ENCODE data around the gene EMC10. TPM values are rescaled to one million over a fixed set of nuclear protein-coding genes. Genes with fewer than 3 reads are reported as not detected.
"Not testable (repeated sequence)": the region's sequence is repeated elsewhere in the genome, so short reads cannot be mapped to it uniquely, and the experiment has no call there.

EMC10 gene
- polyA plus RNA-seq, 1 donor = 142 TPM

DNA sequence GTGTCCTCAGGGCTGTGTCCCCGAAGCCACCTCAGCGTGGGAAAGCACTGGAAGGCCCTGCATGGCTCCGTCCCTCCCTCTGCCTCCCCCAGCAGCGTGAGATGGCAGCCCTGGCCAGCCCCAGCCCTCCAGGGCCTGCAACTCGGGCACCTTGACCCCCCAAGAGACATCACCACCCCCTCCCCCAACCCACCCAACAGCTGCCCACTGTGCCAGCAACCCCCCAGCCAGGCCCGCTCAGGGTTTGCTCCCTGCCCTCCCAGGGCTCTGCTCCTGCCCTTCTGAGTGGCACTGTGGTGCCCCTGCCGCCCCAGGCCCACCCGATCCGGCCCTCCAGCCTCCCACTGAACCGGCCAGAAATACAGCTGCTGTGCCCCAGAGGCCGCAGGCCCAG is 38.9 kb downstream of the EMC10 start:
- Histone ChIP-seq H3K9me3 (ENCODE audit: control insufficient read depth, low read depth, low read length) (peaks cover 15% of the 10 kb centered on the region), H3K4me1 (ENCODE audit: control insufficient read depth, insufficient read depth, low read length) (peaks cover 12% of the 10 kb centered on the region), H3K4me3 (ENCODE audit: low read length) (no peak overlapping the region), H3K27ac (ENCODE audit: low read length) (no peak overlapping the region), H3K36me3 (ENCODE audit: control insufficient read depth, insufficient read depth, low read length) (no peaks in the 10 kb centered on the region), H3K27me3 (ENCODE audit: control insufficient read depth, insufficient read depth, low read length) (peaks cover 9% of the 10 kb centered on the region)
- DNase-seq = no peak
- WGBS (ENCODE audit: insufficient coverage, low lambda C conversion rate) = no CpG with 5 or more reads among the region's 11 CpGs

DNA sequence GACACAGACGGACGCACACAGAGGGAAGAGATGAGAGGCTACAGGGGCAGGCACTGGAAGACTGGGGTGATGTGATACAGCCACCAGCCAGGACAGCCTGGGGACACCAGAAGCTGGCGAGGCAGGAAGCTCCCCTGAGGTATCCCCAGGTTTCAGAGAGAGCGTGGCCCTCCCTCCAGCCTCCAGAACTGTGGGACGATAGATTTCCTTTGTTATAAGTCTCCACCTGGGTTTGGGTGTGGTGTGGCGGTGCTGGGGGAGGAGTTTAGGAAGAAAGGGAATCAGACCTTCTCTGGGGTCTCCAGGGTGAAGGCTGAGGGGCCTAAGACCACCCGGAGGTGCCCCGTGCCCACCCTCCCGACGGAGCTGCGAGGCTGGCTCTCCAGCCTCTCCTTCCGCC is 40.1 kb downstream of the EMC10 start:
- Histone ChIP-seq H3K4me1 (ENCODE audit: control insufficient read depth, insufficient read depth, low read length) (peaks cover 5% of the 10 kb centered on the region), H3K9me3 (ENCODE audit: control insufficient read depth, low read depth, low read length) (peaks cover 15% of the 10 kb centered on the region), H3K27me3 (ENCODE audit: control insufficient read depth, insufficient read depth, low read length) (peaks cover 9% of the 10 kb centered on the region), H3K36me3 (ENCODE audit: control insufficient read depth, insufficient read depth, low read length) (no peaks in the 10 kb centered on the region), H3K4me3 (ENCODE audit: low read length) (no peak overlapping the region), H3K27ac (ENCODE audit: low read length) (no peak overlapping the region)
- 68% methylated on average over 4 of the region's 12 CpGs for WGBS (ENCODE audit: insufficient coverage, low lambda C conversion rate)
- DNase-seq = no peak

- H3K36me3 ChIP-seq (ENCODE audit: control insufficient read depth, insufficient read depth, low read length) = no peaks in the 10 kb centered on the region
- DNase-seq = no peak
- WGBS (ENCODE audit: insufficient coverage, low lambda C conversion rate) = no CpG with 5 or more reads among the region's 53 CpGs
These were observed 40.8 kb downstream of the EMC10 start for GRCh38 chr19:50516964-50517703.

GRCh38 chr19:50517704-50518075 is 41.4 kb downstream of the EMC10 start:
- Histone ChIP-seq H3K4me3 (ENCODE audit: low read length) (no peak overlapping the region), H3K9me3 (ENCODE audit: control insufficient read depth, low read depth, low read length) (peaks cover 11% of the 10 kb centered on the region), H3K36me3 (ENCODE audit: control insufficient read depth, insufficient read depth, low read length) (no peaks in the 10 kb centered on the region), H3K4me1 (ENCODE audit: control insufficient read depth, insufficient read depth, low read length) (peaks cover 5% of the 10 kb centered on the region), H3K27ac (ENCODE audit: low read length) (no peak overlapping the region), H3K27me3 (ENCODE audit: control insufficient read depth, insufficient read depth, low read length) (peaks cover 9% of the 10 kb centered on the region)
- no CpG with 5 or more reads among the region's 37 CpGs for WGBS (ENCODE audit: insufficient coverage, low lambda C conversion rate)
- no peak for DNase-seq

More at GRCh38 chr19:50516964-50517703, 40.8 kb downstream of the EMC10 start:
- no peak overlapping the region for H3K4me3 ChIP-seq (ENCODE audit: low read length)
- H3K27me3 ChIP-seq (ENCODE audit: control insufficient read depth, insufficient read depth, low read length) = peaks cover 9% of the 10 kb centered on the region
- H3K4me1 ChIP-seq (ENCODE audit: control insufficient read depth, insufficient read depth, low read length) = peaks cover 5% of the 10 kb centered on the region
- H3K9me3 ChIP-seq (ENCODE audit: control insufficient read depth, low read depth, low read length) = peaks cover 13% of the 10 kb centered on the region
- H3K27ac ChIP-seq (ENCODE audit: low read length) = no peak overlapping the region

GRCh38 chr19:50518091-50519005 is 42.0 kb downstream of the EMC10 start:
- no peak for DNase-seq
- WGBS (ENCODE audit: insufficient coverage, low lambda C conversion rate) = no CpG with 5 or more reads among the region's 87 CpGs
- peaks cover 5% of the 10 kb centered on the region for H3K4me1 ChIP-seq (ENCODE audit: control insufficient read depth, insufficient read depth, low read length)
- H3K27ac ChIP-seq (ENCODE audit: low read length) = no peak overlapping the region
- H3K27me3 ChIP-seq (ENCODE audit: control insufficient read depth, insufficient read depth, low read length) = peaks cover 9% of the 10 kb centered on the region
- H3K36me3 ChIP-seq (ENCODE audit: control insufficient read depth, insufficient read depth, low read length) = no peaks in the 10 kb centered on the region
- H3K9me3 ChIP-seq (ENCODE audit: control insufficient read depth, low read depth, low read length) = peaks cover 11% of the 10 kb centered on the region
- H3K4me3 ChIP-seq (ENCODE audit: low read length) = no peak overlapping the region

- WGBS (ENCODE audit: insufficient coverage, low lambda C conversion rate) = no CpG with 5 or more reads among the region's 40 CpGs
- Histone ChIP-seq H3K4me1 (ENCODE audit: control insufficient read depth, insufficient read depth, low read length) (peaks cover under 1% of the 10 kb centered on the region), H3K27ac (ENCODE audit: low read length) (no peak overlapping the region), H3K9me3 (ENCODE audit: control insufficient read depth, low read depth, low read length) (peaks cover 11% of the 10 kb centered on the region), H3K36me3 (ENCODE audit: control insufficient read depth, insufficient read depth, low read length) (no peaks in the 10 kb centered on the region), H3K4me3 (ENCODE audit: low read length) (no peak overlapping the region), H3K27me3 (ENCODE audit: control insufficient read depth, insufficient read depth, low read length) (peaks cover 9% of the 10 kb centered on the region)
- DNase-seq = no peak
These were observed 42.8 kb downstream of the EMC10 start for GRCh38 chr19:50519006-50519575.

- no peak for DNase-seq
- WGBS (ENCODE audit: insufficient coverage, low lambda C conversion rate) = 93% methylated on average over 2 of the region's 17 CpGs
These were observed 44.6 kb downstream of the EMC10 start for GRCh38 chr19:50520822-50521465.

GRCh38 chr19:50522881-50523280 is 46.6 kb downstream of the EMC10 start:
- Histone ChIP-seq H3K36me3 (ENCODE audit: control insufficient read depth, insufficient read depth, low read length) (no peaks in the 10 kb centered on the region), H3K9me3 (ENCODE audit: control insufficient read depth, low read depth, low read length) (peaks cover 11% of the 10 kb centered on the region), H3K27me3 (ENCODE audit: control insufficient read depth, insufficient read depth, low read length) (no peaks in the 10 kb centered on the region), H3K4me3 (ENCODE audit: low read length) (no peak overlapping the region), H3K27ac (ENCODE audit: low read length) (no peak overlapping the region), H3K4me1 (ENCODE audit: control insufficient read depth, insufficient read depth, low read length) (no peaks in the 10 kb centered on the region)
- DNase-seq = no peak
- WGBS (ENCODE audit: insufficient coverage, low lambda C conversion rate) = 100% methylated on average over 2 of the region's 10 CpGs

More at GRCh38 chr19:50520822-50521465, 44.6 kb downstream of the EMC10 start:
- Histone ChIP-seq H3K9me3 (ENCODE audit: control insufficient read depth, low read depth, low read length) (peaks cover 11% of the 10 kb centered on the region), H3K4me1 (ENCODE audit: control insufficient read depth, insufficient read depth, low read length) (no peaks in the 10 kb centered on the region), H3K27ac (ENCODE audit: low read length) (no peak overlapping the region), H3K27me3 (ENCODE audit: control insufficient read depth, insufficient read depth, low read length) (peaks cover 6% of the 10 kb centered on the region), H3K4me3 (ENCODE audit: low read length) (no peak overlapping the region), H3K36me3 (ENCODE audit: control insufficient read depth, insufficient read depth, low read length) (no peaks in the 10 kb centered on the region)

DNA sequence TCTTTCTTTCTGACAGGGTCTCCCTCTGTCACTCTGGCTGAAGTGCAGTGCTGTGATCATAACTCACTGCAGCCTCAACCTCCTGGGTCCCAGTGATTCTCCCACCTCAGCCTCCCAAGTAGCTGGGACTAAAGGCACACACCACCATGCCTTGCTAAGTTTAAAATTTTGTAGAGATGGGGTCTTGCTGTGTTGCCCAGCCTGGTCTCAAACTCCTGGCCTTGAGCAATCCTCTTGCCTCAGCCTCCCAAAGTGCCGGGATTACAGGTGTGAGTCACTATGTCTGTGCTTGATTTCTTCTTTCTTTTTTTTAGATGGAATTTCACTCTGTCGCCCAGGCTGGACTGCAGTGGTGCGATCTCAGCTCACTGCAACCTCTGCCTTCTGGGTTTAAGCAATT is 51.7 kb downstream of the EMC10 start:
- WGBS (ENCODE audit: insufficient coverage, low lambda C conversion rate) = 100% methylated on average over 2 of the region's 3 CpGs
- not testable (repeated sequence) for H3K4me3 ChIP-seq (ENCODE audit: low read length); DNase-seq; H3K36me3 ChIP-seq (ENCODE audit: control insufficient read depth, insufficient read depth, low read length); H3K9me3 ChIP-seq (ENCODE audit: control insufficient read depth, low read depth, low read length); H3K4me1 ChIP-seq (ENCODE audit: control insufficient read depth, insufficient read depth, low read length); H3K27me3 ChIP-seq (ENCODE audit: control insufficient read depth, insufficient read depth, low read length); H3K27ac ChIP-seq (ENCODE audit: low read length)

DNA sequence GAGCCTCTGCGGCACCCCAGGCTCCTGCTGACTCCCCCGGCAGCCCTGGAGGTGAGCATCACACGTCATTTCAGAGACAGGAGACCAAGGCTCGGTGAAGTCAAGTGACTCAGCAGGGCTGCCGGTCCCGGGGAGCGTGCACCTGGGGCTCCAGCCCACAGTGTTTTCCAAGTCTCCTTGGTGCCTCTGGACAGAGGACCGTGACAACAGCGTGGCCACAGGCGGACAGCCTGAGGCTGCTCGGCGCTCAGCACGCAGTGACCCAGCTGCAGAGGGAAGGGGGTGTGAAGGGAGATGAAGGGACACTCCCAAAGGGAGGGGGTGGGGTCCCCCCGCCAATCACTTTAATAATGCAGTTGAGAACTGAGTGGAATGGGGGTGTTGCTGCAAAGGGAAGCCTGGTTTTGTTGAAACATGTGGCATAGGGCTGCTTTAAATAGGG is 54.9 kb downstream of the EMC10 start:
- DNase-seq = no peak
- Histone ChIP-seq H3K36me3 (ENCODE audit: control insufficient read depth, insufficient read depth, low read length) (no peaks in the 10 kb centered on the region), H3K9me3 (ENCODE audit: control insufficient read depth, low read depth, low read length) (peaks cover 5% of the 10 kb centered on the region), H3K4me1 (ENCODE audit: control insufficient read depth, insufficient read depth, low read length) (no peaks in the 10 kb centered on the region), H3K27me3 (ENCODE audit: control insufficient read depth, insufficient read depth, low read length) (no peaks in the 10 kb centered on the region), H3K27ac (ENCODE audit: low read length) (no peak overlapping the region), H3K4me3 (ENCODE audit: low read length) (no peak overlapping the region)
- no CpG with 5 or more reads among the region's 14 CpGs for WGBS (ENCODE audit: insufficient coverage, low lambda C conversion rate)

Measured in large intestine (tissue), 3 donors.